DMS53 treated with DMSO at 0.1 percent for 48 hours (cell line): ENCODE results near the gene FLII.

Experiments used
- DNase-seq: peaks from one replicate; lab custom pipeline; 2025; ENCODE audit not compliant: unreplicated experiment; lab: John Stamatoyannopoulos, UW

FLII gene

GRCh38 chr17:18245038-18245776 lies 13.3 kb downstream of the FLII start:
- DNase-seq, result no peak

DNA sequence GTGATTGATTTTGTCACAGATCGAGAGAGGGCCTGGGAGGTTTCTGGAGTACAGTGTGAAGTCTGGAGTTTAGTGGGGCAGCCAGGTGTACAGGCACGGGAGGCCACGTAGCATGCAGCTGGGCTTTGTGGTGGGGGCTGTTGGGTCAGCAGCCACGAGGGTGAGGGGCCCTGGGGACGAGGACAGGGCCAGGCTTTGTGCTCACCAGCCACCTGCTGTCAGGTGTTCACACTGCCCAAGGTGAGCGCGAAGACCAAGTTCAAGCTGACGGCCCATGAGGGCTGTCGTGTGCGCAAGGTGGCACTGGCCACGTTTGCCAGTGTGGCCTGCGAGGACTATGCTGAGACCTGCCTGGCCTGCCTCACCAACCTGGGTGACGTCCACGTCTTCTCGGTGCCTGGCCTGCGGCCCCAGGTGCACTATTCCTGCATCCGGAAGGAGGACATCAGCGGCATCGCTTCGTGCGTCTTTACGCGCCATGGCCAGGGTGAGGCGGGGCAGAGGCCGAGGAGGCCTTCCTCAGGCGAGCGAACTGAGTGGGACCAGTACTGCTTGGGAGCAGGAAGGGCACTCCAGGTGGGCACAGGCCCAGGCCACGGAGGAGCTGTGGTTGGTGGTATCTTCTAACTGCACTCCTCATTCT lies 17.2 kb downstream of the FLII start:
- no peak for DNase-seq

GRCh38 chr17:18240449-18240848 lies 18.1 kb downstream of the FLII start:
- no peak for DNase-seq

GRCh38 chr17:18238299-18238698 lies 20.2 kb downstream of the FLII start:
- DNase-seq, result no peak

GRCh38 chr17:18237461-18237860 lies 21.1 kb downstream of the FLII start:
- no peak for DNase-seq

DNA sequence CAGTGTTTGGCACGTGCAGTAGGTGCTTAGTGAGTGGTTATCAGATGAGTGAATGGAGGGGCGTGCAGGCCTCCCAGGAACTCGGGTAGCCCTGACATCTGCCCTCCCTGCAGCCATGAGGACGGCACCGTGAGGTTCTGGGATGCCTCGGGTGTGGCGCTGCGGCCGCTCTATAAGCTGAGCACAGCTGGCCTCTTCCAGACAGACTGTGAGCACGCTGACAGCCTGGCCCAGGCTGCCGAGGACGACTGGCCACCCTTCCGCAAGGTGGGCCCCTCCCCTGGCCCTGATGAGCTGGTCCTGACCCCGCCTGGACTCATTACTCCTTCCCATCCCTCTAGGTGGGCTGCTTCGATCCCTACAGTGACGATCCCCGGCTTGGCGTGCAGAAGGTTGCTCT lies 22.0 kb downstream of the FLII start:
- DNase-seq, result no peak

DNA sequence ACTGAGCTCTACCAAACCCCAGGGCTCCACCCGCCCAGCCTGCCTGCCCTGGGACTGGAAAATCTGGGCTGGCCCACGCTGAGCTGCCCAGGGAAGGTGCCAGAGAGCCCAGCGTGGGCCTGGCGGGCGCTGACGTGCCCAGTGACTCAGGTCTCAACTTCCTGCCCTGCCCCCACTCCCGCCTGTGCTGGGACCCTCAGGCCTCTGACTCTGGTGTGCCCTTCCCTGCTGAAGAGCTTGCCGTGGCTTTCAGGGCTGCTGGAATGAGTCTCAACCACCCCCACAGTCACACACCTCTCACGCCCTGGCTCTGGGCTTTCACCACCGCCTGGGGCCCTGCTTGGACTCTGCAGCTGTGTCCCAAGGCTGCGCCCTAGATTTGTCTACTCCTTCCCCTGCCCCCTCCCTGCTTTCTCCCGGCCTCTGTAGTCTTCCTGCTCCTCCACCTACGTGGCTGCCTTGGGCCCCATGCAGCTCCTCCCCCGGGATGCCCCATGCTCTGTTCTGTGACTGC lies 22.7 kb downstream of the FLII start:
- no peak for DNase-seq

DNA sequence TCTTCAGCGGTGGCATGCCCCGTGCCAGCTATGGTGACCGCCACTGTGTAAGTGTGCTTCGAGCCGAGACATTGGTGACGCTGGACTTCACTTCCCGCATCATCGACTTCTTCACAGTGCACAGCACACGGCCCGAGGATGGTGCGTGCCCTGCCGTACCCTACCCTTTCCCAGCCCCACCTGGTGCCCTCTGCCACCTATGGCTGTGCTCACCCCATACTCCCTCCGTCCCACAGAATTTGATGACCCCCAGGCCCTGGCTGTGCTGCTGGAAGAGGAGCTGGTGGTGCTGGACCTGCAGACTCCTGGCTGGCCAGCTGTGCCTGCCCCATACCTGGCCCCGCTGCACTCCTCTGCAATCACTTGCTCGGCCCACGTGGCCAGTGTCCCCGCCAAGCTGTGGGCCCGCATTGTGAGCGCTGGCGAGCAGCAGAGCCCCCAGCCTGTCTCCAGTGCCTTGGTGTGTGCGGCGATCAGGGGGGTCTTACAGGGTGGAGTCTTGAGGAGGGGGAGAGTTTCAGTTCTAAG lies 23.6 kb downstream of the FLII start:
- no peak for DNase-seq

- DNase-seq, result no peak
Measured at GRCh38 chr17:18233803-18234518, 24.6 kb downstream of the FLII start.

DNA sequence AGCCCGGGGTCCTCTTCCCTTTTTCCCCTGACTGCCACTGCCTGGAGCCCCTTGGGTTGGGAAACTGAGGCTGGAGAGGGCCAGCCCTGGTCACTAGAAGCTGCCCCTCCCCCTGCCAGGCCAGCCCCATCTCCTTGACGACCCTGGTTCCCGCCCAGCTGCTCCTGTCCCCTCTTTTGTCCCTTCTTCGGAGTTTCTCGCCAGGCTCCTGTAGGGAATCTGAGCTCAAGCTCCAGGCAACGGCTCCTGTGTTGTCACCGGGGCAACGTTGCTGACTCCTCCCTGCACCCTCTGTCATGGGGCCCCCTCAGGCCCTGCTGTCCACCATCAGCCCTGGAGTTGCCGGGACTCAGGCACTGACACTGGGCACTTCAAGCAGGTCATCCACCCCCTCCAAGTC lies 27.4 kb downstream of the FLII start:
- no peak for DNase-seq

- DNase-seq, result no peak
Measured at GRCh38 chr17:18230288-18231141, 28.0 kb downstream of the FLII start.

- DNase-seq, result no peak
Measured at GRCh38 chr17:18229771-18230170, 28.8 kb downstream of the FLII start.

- DNase-seq, result no peak
Measured at GRCh38 chr17:18229254-18229653, 29.3 kb downstream of the FLII start.

- no peak for DNase-seq
Measured at GRCh38 chr17:18228176-18228682, 30.3 kb downstream of the FLII start.

DNA sequence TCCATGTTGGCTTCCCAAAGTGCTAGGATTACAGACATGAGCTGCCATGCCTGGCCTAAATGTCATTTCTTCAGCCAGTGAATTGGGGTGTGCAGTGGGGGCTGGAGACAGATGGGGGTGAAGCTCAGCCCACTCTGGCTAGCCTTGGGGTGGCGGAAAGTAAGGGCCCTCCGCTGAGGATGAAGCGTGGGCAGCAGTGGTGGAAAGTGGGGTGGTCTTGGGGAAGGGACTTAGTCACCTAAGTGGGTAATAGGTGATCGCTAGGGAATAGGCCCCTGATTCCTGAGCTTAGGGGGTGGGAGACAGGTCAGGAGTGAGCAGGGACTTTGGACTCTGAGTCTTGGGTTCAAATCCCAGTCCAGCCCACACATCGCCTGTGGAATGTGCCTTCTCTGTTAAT lies 30.9 kb downstream of the FLII start:
- DNase-seq, result no peak

DNA sequence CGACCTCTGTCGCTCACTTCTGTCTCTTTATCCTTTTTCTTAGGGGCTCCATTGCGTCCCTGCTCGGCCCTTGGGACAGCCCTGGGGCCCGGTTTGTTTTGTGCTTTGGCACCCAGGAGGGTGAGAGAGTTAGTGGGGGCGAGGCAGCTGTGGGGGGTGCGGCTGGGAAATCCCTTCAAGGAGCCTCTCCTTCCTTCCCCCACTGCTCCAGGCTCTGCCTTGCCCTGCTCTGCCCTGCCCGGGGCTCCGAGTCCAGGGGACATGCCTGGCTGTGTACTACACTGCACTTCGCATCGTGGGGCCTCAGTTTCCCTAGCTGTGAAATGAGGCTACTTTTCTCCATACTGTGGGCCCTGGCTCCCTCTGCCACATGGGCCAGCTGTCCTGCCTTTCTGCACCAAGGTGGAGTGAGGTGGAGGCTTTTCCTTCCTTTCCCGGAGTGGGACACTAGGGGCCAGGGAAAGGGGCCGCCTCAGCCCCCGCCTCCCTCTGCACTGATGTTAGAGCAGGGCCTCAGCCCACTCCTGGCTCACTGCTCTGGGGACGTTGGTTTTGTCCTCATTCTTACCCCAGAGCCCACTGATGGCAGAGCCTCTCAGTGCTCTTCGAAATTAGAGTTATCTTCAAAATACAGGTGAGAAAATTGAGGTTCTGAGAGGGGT lies 32.1 kb downstream of the FLII start:
- no peak for DNase-seq

GRCh38 chr17:18225642-18226283 lies 32.8 kb downstream of the FLII start:
- peak; percentile 0 for DNase-seq

DNA sequence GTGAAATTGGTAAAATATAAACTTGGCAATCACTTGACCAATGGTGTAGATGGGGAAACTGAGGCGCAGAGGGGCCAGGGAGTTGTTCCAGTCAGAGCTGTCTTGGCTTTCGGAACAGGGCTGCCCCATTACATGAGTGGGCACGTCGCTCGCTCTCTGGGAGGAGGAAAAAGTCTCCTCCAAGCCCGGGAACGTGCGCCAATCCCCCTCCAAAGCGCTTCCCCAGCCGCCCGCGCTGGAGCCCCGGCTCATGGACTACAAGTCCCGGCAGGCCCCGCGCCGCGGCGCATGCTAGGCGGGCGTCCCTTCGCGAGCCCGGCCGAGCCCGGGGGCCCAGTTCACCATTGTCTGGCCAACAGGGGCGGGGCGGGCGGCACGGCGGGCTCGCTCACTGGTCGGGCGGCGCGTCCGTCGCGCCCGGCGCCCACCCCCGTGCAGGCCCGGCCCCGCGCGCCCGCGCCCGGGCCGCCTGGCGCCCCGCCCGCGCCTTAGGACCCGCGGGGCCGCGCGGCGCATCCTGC lies 33.4 kb downstream of the FLII start, which contains the start of gene LLGL1:
TSS of gene LLGL1 (plus strand) at position 515 of the 521 bp plus-strand sequence. CDS start 48 bp downstream, outside the sequence.
- peak; percentile 50 for DNase-seq
